Subcutaneous adipose tissue (tissue), 4 donors: Measurements from ENCODE around the gene XRCC1. TPM values are rescaled to one million over a fixed set of nuclear protein-coding genes. Genes with fewer than 3 reads are reported as not detected.

Source experiments
- total RNA-seq, 4 donors: library from RNA; depleted of rRNA; stranded (reverse); fragments of >200 nt; gene quantifications; one replicate each; pipeline ENCODE4 v1.1.0, GENCODE V29; 2016
- TF ChIP-seq, protein P1 (sequence below): fragments of 450-650 bp; IDR thresholded peaks from one replicate; pipeline ENCODE4 v1.5.1; 2016; ENCODE audit warnings: low read depth, mild to moderate bottlenecking, control low read depth, antibody characterized with exemption, moderate library complexity

Gene XRCC1
- total RNA-seq, 4 donors from 2014 or later = 10.6 to 24.1 (median 19.2) TPM

DNA sequence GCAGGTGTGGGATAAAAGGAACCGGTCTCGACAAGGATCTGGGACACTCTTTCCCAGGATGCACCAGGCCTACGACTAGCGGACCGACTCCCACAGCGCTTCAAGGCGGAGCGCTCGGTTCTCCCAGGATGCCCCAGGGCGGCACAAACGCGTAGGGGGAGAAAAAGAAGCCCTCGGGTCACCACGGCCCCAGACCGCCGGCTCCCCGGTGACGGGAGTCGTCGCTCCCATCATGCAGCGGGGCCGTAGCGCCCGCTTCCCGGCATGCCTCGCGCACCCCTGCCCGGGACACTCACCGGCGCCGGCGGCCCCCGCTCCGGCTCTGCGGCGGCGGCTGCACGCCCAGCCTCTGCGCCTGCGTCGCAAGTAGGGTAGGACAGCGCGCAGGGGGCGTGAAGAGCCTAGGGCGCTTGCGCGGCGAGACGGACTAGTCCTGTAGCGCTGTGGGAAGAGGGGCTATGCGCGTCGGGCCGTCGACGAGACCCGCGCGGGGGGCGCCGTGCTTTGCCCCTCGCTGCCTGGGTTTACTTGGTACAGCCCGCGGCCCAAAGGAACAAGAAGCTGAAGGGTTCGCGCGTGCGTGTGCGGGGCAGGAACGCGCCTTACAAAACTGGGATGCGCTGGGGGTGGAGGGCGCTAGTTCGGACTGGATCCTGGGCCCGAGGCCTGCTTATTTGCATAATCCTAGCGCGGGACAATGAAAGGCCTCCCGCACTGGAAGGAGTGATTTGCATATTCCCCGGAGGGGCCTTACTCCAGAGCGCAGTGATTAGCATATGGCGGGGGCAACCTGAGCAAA, 44.1 kb upstream of the XRCC1 start, which contains the start of gene ZNF428:
Gene ZNF428, minus strand, starts transcription at position 368 of the 799 bp plus-strand sequence. CDS start 5,325 bp downstream, outside the sequence.
- TF ChIP-seq, protein P1, sequence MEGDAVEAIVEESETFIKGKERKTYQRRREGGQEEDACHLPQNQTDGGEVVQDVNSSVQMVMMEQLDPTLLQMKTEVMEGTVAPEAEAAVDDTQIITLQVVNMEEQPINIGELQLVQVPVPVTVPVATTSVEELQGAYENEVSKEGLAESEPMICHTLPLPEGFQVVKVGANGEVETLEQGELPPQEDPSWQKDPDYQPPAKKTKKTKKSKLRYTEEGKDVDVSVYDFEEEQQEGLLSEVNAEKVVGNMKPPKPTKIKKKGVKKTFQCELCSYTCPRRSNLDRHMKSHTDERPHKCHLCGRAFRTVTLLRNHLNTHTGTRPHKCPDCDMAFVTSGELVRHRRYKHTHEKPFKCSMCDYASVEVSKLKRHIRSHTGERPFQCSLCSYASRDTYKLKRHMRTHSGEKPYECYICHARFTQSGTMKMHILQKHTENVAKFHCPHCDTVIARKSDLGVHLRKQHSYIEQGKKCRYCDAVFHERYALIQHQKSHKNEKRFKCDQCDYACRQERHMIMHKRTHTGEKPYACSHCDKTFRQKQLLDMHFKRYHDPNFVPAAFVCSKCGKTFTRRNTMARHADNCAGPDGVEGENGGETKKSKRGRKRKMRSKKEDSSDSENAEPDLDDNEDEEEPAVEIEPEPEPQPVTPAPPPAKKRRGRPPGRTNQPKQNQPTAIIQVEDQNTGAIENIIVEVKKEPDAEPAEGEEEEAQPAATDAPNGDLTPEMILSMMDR = no peak

DNA sequence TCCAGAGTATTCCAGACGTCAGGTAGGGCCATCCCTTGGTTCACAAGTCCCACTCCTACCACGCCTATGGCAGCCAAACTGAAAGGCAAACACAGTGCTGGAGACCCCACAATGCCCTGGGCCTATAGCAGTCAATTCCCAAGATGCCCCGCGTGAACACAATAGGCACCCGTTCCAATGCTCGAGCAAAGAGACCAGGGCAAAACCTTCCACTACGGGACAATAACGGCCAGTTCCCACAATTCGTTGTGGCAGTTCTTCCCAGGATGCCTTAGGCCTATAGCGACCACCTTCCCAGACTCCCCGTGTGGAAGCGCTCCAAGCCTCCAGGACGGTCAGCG, 43.6 kb upstream of the XRCC1 start:
- TF ChIP-seq, protein P1 = no peak

DNA sequence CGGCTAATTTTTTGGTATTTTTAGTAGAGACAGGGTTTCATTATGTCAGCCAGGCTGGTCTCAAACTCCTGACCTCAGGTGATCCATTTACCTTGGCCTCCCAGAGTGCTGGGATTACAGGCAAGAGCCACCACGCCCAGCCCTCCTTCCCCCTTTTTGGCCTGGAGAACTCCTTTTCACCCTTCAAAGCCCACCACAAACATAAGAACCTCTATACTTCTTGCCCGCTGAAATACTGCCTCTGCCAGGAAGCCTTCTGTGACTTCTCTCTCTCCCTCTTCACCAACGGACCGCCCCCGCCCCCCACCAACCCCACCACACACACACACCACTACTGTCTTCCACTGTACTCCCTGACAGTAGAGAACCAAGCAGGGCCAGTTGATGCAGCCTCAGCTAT, 41.6 kb upstream of the XRCC1 start:
- TF ChIP-seq, protein P1 = no peak

DNA sequence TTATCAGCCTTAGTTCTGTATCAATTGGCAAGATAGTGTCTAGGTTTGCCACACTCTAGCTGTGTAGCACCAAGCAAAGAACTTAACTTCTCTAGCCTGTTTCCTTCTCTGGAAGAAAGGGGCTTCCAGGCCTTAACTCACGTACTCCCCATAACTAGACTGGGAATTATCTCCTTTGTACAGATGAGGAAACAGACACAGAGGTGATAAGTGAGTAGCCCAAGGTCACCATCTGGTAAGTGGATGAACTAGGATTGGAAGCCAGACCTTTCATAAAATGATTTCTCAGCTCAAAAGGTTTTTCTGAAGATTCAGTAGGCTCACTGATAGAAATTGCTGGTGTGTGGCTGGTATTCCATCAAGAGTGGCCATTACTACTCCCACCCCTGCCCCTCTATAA, 41.0 kb upstream of the XRCC1 start:
- TF ChIP-seq, protein P1 = no peak

DNA sequence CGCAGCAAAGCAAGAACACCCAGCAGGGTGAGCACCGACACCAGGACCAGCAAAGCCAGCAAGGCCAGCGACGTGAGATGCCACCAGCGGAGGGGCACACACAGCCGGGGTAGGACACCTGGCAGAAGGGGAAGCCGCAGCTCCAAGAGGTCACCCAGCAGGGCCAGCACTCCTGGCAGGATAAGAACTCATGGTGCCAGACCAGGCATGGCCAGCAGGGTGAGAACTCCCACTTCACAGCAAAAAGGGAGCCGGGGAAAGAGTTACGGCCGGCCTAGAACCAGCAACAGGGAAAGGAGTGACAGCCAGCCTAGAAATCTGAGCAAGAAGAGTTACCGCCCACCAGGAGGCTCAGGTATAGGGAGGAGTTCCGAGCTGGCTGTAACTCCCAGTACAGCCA, 37.0 kb upstream of the XRCC1 start:
- TF ChIP-seq, protein P1 = no peak

DNA sequence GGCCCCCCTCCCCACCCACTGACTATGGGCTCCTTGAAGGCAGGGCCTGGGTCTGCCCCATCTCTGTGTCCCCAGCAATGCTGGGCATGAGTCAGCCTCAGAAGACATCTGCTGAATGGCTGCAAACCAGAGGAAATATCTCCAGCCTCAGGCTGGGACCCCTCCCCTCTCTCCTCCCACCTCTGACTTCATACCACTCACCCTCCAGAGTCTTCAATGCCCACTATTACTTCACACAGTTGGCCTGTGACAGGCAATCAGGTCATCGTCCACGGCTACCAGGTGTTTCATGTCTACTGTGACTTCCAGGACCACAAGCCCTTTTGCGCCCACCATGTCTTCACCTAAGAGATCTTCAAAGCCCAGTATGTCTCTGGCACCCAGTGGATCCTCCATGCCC, 36.5 kb upstream of the XRCC1 start, which contains the start of gene SRRM5:
Gene SRRM5, plus strand, starts transcription at position 301 of the 400 bp plus-strand sequence. Its CDS starts 34 bp downstream, at position 335.
- TF ChIP-seq, protein P1 = no peak

DNA sequence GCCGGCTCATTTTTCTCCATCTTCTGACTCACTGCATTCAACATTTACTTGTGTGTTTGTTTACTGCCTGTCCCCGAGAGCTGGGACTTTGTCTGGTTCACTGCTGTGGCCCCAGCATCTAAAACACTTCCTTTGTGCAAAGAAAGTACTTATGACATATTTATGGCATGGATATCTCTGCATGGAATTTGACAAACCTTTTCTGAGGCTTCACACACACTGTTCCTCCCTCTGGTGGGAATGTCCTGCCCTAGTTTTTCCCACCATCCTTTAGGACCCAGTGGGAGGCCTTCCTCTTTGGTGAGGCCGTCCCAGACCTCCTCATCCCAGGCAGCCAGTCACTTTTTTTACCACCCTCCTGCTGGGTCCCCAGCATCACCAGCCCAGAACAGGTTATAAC, 35.2 kb upstream of the XRCC1 start:
- TF ChIP-seq, protein P1 = no peak
